PC-9 (cell line): ENCODE data around the gene HTR7.

Source experiments
- EZH2 ChIP-seq: fragments of 200-600 bp; sonication (generic); IDR thresholded peaks from 2 replicates; pipeline ENCODE4 v1.8.0; 2017; ENCODE audit warnings: antibody characterized with exemption, low read depth
- TF ChIP-seq, protein P1 (sequence below): fragments of 200-600 bp; sonication (generic); conservative IDR thresholded peaks from 2 replicates; pipeline ENCODE4 v1.6.1; 2017; ENCODE audit warnings: mixed run types, antibody characterized with exemption, mild to moderate bottlenecking, moderate library complexity

DNA sequence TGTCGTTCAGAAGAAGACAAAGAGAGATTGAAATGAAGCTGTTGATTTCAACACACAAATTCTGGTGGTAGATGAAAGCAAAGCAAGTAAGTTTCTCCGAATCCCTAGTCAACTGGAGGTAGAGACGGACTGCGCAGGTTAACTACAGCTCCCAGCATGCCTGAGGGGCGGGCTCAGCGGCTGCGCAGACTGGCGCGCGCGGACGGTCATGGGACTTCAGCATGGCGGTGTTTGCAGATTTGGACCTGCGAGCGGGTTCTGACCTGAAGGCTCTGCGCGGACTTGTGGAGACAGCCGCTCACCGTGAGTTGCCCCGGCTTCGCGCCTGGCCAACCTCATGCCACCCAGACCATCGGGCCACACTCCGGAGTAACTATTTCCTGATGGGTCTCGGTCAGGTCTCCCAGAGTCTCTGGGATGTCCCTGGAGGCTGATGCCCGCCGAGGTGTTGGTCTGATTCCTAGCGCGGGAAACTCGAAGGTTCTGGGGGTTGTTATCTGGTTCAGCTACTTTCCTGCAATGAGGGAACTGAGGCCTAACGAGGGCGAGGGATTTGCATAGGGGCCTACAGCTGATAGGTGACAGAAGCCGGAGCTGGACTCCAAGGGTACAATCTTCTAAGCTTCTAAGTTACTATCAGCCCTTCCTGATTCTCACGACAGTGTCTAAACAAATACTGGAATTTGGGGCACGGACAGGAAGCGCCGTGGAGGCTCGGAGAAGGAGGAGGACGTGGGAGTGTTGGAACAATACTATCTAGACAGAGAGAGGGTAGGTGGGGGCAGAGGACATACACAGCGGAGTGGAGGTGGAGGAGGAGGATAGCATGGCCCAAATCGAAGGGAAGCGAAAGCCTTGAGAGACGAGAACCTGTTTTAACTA lies 14.2 kb upstream of the HTR7 start, which contains the start of gene RPP30:
- TF ChIP-seq, protein P1, sequence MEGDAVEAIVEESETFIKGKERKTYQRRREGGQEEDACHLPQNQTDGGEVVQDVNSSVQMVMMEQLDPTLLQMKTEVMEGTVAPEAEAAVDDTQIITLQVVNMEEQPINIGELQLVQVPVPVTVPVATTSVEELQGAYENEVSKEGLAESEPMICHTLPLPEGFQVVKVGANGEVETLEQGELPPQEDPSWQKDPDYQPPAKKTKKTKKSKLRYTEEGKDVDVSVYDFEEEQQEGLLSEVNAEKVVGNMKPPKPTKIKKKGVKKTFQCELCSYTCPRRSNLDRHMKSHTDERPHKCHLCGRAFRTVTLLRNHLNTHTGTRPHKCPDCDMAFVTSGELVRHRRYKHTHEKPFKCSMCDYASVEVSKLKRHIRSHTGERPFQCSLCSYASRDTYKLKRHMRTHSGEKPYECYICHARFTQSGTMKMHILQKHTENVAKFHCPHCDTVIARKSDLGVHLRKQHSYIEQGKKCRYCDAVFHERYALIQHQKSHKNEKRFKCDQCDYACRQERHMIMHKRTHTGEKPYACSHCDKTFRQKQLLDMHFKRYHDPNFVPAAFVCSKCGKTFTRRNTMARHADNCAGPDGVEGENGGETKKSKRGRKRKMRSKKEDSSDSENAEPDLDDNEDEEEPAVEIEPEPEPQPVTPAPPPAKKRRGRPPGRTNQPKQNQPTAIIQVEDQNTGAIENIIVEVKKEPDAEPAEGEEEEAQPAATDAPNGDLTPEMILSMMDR = no peak
- no peak for TF ChIP-seq EZH2
